IPS-20b (cell line): ENCODE results near the gene TIMM44.
"Not testable (repeated sequence)": the region's sequence is repeated elsewhere in the genome, so short reads cannot be mapped to it uniquely, and the experiment has no call there.

ENCODE experiments used
- H3K27ac ChIP-seq: one replicate; pipeline ENCODE4 v1.5.1; 2013; ENCODE audit warnings: low read length
- H3K27me3 ChIP-seq: 2 replicates; pipeline ENCODE4 v1.6.1; 2013; ENCODE audit warnings: mild to moderate bottlenecking, low read length, inconsistent platforms; ENCODE audit not compliant: insufficient read depth
- H3K36me3 ChIP-seq: 2 replicates; pipeline ENCODE4 v1.6.1; 2013; ENCODE audit warnings: low read depth, mild to moderate bottlenecking, inconsistent platforms, low read length, moderate library complexity; ENCODE audit not compliant: insufficient read depth
- H3K4me1 ChIP-seq: 2 replicates; pipeline ENCODE4 v1.6.1; 2013; ENCODE audit warnings: mild to moderate bottlenecking, control low read depth, inconsistent platforms, low read length, moderate library complexity; ENCODE audit not compliant: insufficient read depth
- H3K4me3 ChIP-seq: 2 replicates; pipeline ENCODE4 v1.5.1; 2013; ENCODE audit warnings: mild to moderate bottlenecking, low read length, inconsistent platforms
- H3K9ac ChIP-seq: 2 replicates; pipeline ENCODE4 v1.6.1; 2013; ENCODE audit warnings: low read depth, mild to moderate bottlenecking, inconsistent platforms, low read length, moderate library complexity
- H3K9me3 ChIP-seq: 2 replicates; pipeline ENCODE4 v1.6.1; 2013; ENCODE audit warnings: mild to moderate bottlenecking, low read depth, low read length, inconsistent platforms; ENCODE audit not compliant: insufficient read depth

Gene TIMM44

DNA sequence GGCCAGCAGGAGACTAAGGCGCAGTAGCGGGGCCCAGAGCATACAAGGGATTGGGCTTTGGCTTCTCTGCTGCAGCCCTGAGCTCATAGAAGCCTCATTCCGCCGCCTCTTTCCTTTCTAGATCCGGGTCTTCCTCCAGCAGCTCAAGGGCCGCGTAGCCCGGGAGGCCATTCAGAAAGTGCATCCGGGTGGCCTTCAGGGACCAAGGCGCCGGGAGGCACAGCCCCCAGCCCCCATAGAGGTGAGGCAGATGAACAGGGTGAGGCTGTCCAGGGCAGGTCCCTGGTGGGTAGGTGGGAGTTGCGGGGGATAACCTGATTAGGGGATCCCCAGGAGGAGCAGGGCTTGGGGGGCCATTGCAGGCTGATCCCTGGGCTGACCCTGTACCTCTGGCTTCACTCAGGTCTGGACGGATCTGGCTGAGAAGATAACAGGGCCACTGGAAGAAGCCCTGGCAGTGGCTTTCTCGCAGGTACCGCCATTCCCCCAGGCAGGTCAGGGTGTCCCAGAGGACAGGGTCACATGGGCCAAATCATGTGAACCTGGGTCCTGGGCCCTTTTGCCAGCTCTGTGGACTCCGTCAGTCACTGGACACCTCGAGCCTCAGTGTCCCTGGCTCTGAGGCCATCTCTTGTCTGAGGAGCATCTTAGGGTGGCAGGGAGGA is 22.0 kb downstream of the TIMM44 start:
- H3K4me3 ChIP-seq, result peak overlapping the region; percentile 69; the same call in 1 of the 2 replicates
- no peaks in the 10 kb centered on the region for H3K9me3 ChIP-seq
- H3K9ac ChIP-seq, result no peak overlapping the region
- H3K36me3 ChIP-seq, result peaks cover 7% of the 10 kb centered on the region; the same call in 1 of the 2 replicates
- H3K27me3 ChIP-seq, result peaks cover 29% of the 10 kb centered on the region
- H3K27ac ChIP-seq, result no peak overlapping the region
- H3K4me1 ChIP-seq, result no peaks in the 10 kb centered on the region; the same call in 1 of the 2 replicates

DNA sequence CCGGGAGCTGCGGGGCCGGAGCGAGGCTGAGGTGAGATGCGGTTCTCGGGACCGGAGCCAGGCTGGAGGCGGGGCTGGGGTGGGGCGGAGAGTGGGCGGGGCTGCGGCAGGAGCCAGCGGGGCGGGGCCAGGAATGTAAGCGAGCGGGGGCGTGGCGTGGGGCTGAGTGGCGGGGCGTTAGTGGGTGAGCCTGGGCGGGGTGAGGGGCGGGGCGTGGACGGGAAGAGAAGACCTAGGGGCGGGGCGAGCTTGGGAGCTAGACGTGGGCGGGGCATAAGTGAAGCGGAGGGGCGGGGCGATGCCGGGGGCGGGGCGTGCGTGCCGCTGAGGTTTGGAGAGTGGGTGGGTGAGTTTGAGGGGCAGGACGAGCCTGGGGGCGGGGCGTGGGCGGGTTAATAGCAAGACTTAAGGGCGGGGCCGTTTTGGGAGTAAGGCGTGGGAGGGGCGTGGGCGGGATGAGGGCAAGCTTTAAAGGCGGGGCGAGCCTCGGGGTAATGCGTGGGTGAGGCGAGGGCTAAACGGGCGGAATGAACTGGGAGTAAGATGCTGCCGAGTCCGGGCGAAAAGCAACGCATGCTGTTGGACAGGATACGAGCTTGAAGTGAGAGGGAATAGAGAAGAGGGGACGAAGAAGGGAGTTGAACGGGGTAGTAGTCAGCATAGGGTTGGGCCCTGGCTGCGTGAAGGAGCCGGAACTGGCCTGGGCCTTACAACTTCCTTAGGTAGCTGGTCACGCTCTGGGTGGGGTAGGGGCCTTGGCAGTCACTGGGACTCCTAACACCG is 22.8 kb downstream of the TIMM44 start:
- Histone ChIP-seq H3K36me3 (peaks cover 7% of the 10 kb centered on the region; the same call in 1 of the 2 replicates), H3K27ac (no peak overlapping the region), H3K9ac (peak overlapping the region; percentile 65; the same call in 1 of the 2 replicates), H3K9me3 (no peaks in the 10 kb centered on the region), H3K27me3 (peaks cover 36% of the 10 kb centered on the region), H3K4me1 (no peaks in the 10 kb centered on the region; the same call in 1 of the 2 replicates), H3K4me3 (peak overlapping the region; percentile 72)

DNA sequence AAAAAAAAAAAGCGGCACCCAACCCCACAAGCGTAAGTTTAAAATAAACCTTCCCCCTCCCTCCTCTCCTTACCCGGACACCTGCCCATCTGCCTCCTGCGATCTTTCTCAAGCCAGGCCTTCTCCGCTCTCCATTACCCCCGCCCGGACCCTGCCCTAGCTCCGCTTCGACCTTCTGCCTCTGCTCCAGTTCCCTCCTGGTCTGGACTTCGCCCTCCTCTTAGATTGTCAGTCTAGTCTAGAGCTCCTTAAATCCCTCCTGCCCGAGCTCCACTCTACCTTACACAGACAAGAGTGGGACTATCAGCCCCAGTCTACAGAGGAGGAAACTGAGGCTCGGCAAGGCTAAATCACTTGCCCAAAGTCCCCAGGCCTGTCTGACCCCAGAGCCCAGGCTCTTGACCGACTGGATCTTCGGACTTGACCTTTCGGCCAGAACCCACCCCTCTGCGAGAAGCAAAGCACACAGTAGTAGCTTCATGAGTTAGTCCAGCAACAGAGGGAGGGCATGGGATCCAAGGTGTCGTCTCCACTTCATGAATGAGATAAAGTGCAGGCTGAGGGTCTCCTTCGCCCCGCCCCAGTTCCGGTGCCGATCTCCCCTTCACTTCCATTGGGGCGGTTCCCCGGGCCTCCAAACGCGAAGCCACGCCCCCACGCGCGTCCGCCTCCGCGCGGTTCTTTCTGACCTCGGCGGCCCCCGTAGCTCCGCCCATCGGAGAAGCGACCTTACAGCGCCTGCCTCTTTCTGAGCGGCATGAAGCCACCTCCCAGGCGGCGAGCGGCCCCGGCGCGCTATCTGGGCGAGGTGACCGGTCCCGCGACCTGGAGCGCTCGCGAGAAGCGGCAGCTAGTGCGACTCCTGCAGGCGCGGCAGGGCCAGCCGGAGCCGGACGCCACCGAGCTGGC is 23.6 kb downstream of the TIMM44 start, which contains the start of gene SNAPC2:
Gene SNAPC2, plus strand, starts transcription at position 729 of the 909 bp plus-strand sequence. Its CDS starts 29 bp downstream, at position 758.
- H3K4me1 ChIP-seq, result no peaks in the 10 kb centered on the region; the same call in 1 of the 2 replicates
- H3K4me3 ChIP-seq, result peak within 1 kb of the TSS; percentile 72
- H3K9ac ChIP-seq, result peak within 1 kb of the TSS; percentile 65; the same call in 1 of the 2 replicates
- H3K27me3 ChIP-seq, result peaks cover 44% of the 10 kb centered on the region
- H3K27ac ChIP-seq, result no peak within 1 kb of the TSS
- H3K36me3 ChIP-seq, result peaks cover 7% of the 10 kb centered on the region; the same call in 1 of the 2 replicates
- H3K9me3 ChIP-seq, result no peaks in the 10 kb centered on the region

DNA sequence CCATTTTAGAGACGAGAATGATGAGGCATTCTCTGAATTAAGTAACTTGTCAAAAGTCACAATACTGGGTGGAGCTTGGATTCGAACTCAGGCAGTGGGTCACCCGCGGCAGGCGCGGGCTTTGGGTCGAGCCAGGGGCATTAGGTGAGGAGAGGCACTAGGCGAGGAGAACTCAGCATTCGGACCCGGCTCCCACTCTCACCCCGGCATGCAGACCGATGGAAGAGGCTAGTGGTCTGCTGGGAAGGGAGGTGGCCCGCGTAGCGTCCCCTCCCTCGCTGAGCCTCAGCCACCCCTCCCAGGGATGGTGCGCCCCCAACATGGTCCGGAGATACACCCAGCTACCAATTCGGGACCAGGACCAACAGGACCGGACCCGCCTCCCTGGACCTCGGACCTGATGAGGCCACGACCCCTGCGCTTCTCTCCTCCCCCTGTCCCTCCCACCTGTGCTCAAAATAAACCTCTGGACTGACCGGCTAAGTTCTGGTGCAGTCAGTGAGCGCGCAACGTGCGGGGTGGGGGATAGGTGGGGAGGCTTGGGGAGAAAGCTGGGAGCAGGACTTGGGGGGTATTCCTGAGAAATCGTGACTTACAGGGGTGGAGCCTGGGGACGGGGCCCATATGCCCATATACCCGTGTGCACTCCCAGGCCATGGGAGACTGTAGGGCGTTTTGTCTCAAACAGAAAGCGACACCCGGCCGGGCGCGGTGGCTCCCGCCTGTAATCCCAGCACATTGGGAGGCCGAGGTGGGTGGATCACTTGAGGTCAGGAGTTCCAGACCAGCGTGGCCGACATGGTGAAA is 24.6 kb downstream of the TIMM44 start:
- H3K4me3 ChIP-seq, result no peak overlapping the region
- no peaks in the 10 kb centered on the region; the same call in 1 of the 2 replicates for H3K4me1 ChIP-seq
- no peaks in the 10 kb centered on the region for H3K9me3 ChIP-seq
- peaks cover 52% of the 10 kb centered on the region for H3K27me3 ChIP-seq
- no peak overlapping the region for H3K9ac ChIP-seq
- H3K27ac ChIP-seq, result no peak overlapping the region
- H3K36me3 ChIP-seq, result peaks cover 7% of the 10 kb centered on the region; the same call in 1 of the 2 replicates

DNA sequence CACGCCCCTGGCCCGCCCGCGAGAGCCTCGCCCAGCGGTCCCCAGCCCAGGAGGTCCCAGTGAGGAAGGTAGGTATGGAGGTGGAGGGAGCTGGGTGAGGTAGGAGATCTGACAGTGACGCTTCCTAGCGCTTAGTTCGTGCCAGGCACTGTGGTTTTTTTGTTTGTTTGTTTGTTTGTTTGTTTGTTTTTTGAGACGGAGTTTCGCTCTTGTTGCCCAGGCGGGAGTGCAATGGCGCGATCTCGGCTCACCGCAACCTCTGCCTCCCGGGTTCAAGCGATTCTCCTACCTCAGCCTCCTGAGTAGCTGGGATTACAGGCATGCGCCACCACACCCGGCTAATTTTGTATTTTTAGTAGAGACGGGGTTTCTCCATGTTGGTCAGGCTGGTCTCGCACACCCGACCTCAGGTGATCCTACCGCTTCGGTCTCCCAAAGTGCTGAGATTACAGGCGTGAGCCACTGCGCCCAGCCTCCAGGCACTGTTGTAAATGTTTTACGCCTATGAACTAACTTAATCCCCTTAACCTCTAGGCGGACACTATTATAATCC is 25.3 kb downstream of the TIMM44 start:
- H3K4me3 ChIP-seq, result peak overlapping the region; percentile 49
- H3K9ac ChIP-seq, result not testable (repeated sequence)

DNA sequence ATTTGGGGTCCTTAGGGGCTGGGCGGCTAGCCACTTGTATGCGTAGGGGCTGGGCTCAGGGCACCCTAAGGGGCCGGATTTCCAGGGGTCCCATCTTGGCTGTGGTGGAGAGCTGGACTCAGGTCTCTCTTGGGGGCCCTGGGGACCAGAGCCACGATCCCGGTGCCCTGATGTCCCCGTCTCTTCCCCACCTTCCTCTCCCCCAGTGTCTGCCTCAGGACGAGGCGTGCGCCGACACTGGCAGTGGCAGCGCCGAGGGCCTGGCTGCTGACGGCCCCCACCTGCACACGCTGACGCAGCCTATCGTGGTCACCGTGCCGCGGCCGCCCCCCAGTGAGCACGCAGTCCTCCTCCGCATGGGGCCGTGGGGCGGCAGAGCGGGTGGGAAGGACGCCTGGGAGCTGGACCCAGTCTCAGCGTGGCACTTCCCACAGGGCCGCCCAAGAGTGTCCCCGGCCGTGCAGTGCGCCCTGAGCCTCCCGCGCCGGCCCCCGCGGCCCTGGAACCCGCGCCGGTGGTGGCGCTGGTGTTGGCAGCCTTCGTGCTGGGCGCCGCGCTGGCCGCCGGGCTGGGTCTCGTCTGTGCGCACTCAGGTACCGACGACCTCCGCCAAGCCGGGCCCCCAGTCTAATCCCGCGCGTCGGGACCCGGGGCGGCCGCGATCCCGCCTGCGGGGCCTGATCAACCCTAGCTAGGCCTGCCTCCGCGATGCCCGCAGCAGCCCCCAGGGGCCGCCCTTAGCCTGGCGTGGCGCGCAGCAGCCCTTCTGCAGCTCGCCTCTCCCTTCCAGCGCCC is 26.0 kb downstream of the TIMM44 start:
- H3K27me3 ChIP-seq, result peaks cover 52% of the 10 kb centered on the region
- peaks cover 7% of the 10 kb centered on the region; the same call in 1 of the 2 replicates for H3K36me3 ChIP-seq
- H3K4me1 ChIP-seq, result no peaks in the 10 kb centered on the region; the same call in 1 of the 2 replicates
- peak overlapping the region; percentile 65 for H3K4me3 ChIP-seq
- no peak overlapping the region for H3K27ac ChIP-seq
- H3K9ac ChIP-seq, result no peak overlapping the region
- no peaks in the 10 kb centered on the region for H3K9me3 ChIP-seq

More for the DNA sequence above, 25.3 kb downstream of the TIMM44 start:
- not testable (repeated sequence) for H3K36me3 ChIP-seq, H3K9me3 ChIP-seq, H3K27ac ChIP-seq, H3K4me1 ChIP-seq
- peaks cover 52% of the 10 kb centered on the region for H3K27me3 ChIP-seq

DNA sequence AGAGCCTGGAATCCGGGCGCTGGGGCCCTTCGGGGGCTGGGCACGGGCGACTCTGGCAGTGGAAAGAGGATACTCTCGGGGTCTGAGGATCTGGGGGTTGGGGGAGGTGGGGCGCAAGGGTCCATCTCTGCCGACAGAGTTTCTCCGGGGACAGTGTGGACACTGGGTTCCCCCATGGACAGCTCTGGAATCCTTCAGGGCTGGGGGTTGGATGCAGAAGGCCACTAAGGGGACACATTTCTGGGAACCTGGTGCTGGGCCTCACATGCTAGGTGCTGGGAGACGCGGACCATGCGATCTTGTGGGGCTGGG is 26.6 kb downstream of the TIMM44 start:
- no peak overlapping the region; the same call in 1 of the 2 replicates for H3K9ac ChIP-seq
- peaks cover 4% of the 10 kb centered on the region; the same call in 1 of the 2 replicates for H3K36me3 ChIP-seq
- H3K4me1 ChIP-seq, result no peaks in the 10 kb centered on the region; the same call in 1 of the 2 replicates
- H3K9me3 ChIP-seq, result no peaks in the 10 kb centered on the region
- H3K27me3 ChIP-seq, result peaks cover 52% of the 10 kb centered on the region
- H3K4me3 ChIP-seq, result peak overlapping the region; percentile 65
- H3K27ac ChIP-seq, result no peak overlapping the region

DNA sequence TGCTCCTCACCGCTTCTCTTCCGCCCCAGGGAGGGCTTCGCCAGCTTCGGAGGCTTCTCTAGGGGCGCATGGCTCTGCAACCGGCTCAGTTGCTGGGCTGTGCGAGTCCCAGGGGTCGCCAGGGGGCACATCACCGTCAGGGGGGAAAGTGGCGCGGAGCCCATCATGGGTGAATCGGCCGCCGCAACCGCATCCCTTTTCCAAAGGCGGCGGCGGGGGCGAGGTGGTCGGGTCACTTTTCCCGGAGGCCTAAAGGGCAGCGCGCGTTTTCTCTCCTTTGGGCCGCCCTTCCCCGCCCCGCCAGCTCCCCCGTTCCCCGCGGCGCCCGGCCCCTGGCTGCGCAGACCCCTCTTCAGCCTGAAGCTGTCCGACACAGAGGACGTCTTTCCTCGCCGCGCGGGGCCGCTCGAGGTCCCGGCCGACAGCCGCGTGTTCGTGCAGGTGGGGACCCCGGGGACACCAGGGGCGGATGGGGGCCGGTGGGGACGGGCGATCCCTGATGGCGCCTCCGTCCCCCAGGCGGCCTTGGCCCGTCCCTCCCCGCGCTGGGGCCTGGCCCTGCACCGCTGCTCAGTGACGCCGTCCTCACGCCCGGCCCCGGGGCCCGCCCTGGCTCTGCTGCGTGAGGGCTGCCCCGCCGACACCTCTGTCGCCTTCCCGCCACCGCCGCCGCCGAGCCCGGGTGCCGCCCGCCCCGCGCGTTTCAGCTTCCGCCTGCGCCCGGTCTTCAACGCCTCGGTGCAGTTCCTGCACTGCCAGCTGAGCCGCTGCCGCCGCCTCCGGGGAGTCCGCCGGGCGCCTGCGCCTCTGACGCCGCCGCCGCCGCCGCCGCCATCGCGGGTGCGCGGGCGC is 27.1 kb downstream of the TIMM44 start:
- H3K4me1 ChIP-seq, result no peaks in the 10 kb centered on the region; the same call in 1 of the 2 replicates
- peaks cover 52% of the 10 kb centered on the region for H3K27me3 ChIP-seq
- no peak overlapping the region for H3K27ac ChIP-seq

DNA sequence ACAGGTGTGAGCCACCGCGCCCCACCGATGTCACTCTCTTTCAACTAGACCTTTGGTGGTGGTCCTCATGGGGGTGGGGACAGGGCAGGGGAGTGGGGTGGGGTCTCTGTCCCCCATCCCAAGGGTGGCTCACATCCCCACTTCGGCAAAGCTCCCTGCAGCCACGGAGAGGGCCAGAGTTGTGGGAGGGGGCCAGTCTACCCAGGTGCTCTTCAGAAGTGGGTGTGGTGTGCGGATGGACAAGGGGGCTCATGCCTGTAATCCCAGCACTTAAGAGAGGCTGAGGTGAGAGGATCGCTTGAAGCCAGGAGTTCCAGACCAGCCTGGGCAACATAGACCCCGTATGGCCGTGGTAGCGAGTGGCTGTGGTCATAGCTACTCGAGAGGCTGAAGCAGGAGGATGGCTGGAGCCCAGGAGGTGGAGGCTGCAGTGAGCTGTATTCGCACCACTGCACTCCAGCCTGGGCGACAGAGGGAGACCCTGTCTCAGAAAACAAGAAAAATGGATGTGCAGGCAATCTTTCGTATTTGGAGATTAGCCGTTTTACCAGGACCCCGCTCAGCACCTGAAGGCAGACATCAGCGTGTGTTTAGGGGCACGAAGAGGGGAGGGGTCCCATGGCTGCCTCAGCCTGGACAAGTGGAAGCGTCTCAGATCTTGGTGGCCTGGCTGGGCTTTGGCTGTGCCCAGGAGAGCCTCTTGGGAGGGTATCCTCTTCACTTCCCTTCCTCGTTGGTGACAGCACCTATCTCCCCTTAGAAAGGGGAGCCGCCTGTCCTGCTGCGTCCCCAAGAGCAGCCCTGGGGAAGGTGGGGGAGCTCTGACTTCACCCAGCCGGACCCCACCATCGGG is 28.0 kb downstream of the TIMM44 start:
- Histone ChIP-seq H3K27me3 (peaks cover 52% of the 10 kb centered on the region), H3K36me3 (peaks cover 16% of the 10 kb centered on the region), H3K4me1 (no peaks in the 10 kb centered on the region; the same call in 1 of the 2 replicates), H3K27ac (no peak overlapping the region), H3K9me3 (no peaks in the 10 kb centered on the region), H3K9ac (no peak overlapping the region), H3K4me3 (peak overlapping the region; percentile 47; the same call in 1 of the 2 replicates)

More for the DNA sequence above, 27.1 kb downstream of the TIMM44 start:
- Histone ChIP-seq H3K36me3 (peaks cover 9% of the 10 kb centered on the region), H3K9me3 (no peaks in the 10 kb centered on the region), H3K4me3 (peak overlapping the region; percentile 65; the same call in 1 of the 2 replicates), H3K9ac (no peak overlapping the region)
